WI38 (cell line): ENCODE results near the gene SCN10A.
A peak's percentile ranks its signal among the peaks of the same experiment; 100 is the strongest.

ENCODE experiments used
- H3K4me3 ChIP-seq: 2 replicates; pipeline ENCODE4 v1.5.1; 2011; ENCODE audit warnings: low read depth, mild to moderate bottlenecking, control low read depth, low read length
- TF ChIP-seq, protein P1 (sequence below): IDR thresholded peaks from 2 replicates; pipeline ENCODE4 v1.5.1; 2012; ENCODE audit warnings: low read depth, mild to moderate bottlenecking, control low read depth, low read length

Gene SCN10A

DNA sequence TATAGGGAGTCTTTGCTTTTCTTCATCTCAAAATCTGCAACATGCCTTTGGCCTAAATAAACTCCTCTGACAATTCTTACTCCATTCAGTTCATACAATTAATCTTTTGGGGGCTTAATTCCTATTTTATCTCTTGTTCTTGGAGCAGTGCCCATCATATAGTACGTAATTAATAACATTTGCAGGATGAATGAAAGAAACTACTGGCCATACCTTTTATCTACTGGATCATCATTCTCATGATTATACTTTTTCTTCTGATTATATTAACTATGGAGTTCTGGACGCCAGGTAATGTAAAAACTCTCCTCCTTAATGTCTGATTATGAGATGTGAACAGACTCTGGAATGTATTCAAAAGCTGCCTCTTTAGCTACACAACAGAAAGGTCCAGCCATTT, 120.0 kb downstream of the SCN10A start:
- H3K4me3 ChIP-seq: no peak overlapping the region
- TF ChIP-seq, protein P1, sequence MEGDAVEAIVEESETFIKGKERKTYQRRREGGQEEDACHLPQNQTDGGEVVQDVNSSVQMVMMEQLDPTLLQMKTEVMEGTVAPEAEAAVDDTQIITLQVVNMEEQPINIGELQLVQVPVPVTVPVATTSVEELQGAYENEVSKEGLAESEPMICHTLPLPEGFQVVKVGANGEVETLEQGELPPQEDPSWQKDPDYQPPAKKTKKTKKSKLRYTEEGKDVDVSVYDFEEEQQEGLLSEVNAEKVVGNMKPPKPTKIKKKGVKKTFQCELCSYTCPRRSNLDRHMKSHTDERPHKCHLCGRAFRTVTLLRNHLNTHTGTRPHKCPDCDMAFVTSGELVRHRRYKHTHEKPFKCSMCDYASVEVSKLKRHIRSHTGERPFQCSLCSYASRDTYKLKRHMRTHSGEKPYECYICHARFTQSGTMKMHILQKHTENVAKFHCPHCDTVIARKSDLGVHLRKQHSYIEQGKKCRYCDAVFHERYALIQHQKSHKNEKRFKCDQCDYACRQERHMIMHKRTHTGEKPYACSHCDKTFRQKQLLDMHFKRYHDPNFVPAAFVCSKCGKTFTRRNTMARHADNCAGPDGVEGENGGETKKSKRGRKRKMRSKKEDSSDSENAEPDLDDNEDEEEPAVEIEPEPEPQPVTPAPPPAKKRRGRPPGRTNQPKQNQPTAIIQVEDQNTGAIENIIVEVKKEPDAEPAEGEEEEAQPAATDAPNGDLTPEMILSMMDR: no peak

DNA sequence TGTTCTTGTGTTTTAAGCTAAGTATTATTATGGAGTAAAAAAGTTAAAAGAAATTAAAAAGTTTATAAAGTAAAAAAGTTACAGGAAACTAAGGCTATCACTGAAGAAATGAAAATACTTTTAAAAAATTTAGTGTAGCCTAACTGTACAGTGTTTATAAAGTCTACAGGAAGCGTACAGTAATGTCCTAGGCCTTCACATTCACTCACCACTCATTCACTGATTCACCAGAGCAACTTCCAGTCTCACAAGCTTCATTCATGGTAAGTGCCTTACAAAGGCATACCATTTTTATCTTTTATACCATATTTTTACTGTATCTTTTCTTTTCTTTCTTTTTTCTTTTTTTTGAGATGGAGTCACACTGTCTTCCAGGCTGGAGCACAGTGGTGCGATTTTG, 125.8 kb downstream of the SCN10A start:
- no peak overlapping the region for H3K4me3 ChIP-seq
- TF ChIP-seq, protein P1: no peak

DNA sequence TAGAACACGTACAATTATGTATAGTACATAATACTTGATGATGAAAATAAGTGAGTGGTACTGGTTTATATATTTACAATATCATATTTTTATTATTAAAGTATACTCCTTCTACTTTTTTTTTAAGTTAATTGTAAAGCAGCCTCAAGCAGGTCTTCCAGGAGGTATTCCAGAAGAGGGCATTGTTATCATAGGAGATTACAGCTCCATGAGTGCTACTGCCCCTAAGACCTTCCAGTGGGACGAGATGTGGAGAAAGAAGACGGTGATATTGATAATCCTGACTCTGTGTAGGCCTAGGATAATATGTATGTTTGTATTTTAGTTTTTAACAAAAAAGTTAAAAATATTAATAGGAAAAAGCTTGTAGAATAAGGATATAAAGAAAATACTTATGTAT, 126.2 kb downstream of the SCN10A start:
- TF ChIP-seq, protein P1: no peak
- H3K4me3 ChIP-seq: no peak overlapping the region

DNA sequence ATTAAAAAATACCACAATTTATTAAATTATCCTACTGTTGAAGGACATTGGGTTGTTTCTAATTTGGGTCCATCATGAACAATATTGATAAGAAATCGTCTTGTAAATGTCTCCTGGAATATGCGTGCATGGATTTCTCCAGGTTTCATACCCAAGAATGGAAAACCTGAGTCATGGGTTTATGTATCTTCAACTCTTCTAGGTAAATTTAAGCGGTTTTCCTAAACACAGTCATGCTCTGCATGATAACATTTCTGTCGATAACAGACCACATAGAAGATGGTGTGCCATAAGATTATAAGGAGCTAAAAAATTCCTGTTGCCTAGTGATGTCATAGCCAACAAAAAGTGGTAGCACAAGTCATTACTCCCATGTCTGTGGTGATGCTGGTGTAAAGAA, 126.7 kb downstream of the SCN10A start:
- H3K4me3 ChIP-seq: no peak overlapping the region
- TF ChIP-seq, protein P1: no peak

DNA sequence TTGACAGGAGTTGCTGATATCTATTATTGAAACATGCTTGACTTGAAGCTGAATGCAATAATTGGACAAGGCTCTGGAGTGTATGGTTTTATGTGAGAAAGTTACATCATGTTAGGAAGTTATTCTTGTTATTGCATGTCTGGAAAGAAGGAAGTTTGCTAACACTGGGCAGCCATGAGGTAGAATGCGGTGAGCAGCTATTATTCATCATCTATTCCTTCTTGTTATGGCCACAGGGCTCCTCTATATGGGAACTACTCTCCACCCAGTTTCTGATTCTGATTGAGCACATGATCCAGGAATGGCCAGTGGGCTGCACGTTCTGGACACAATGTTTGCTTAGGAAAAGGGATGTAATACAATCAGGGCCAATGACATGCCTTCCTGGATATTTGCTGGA, 128.7 kb downstream of the SCN10A start:
- H3K4me3 ChIP-seq: no peak overlapping the region
- TF ChIP-seq, protein P1: no peak

DNA sequence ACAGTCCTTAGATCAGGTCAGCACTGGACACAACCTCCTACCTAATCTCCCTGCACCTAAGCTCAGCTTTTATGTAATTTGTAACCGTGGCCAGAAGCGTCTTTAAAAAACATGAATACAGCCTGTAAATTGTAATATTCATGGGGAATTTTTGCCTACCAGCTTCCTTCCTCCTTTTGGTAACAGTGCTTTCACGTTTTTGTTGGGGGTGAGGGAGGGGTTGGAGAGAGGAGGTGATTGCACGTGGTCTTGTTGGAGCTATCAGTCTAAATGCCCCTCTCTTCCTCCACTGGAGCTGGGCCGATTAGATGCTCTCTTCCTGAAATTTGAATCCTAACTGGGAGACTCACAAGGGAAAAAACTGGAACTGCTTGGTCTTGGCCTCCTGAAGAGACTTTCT, 131.5 kb downstream of the SCN10A start:
- TF ChIP-seq, protein P1: no peak
- H3K4me3 ChIP-seq: no peak overlapping the region

DNA sequence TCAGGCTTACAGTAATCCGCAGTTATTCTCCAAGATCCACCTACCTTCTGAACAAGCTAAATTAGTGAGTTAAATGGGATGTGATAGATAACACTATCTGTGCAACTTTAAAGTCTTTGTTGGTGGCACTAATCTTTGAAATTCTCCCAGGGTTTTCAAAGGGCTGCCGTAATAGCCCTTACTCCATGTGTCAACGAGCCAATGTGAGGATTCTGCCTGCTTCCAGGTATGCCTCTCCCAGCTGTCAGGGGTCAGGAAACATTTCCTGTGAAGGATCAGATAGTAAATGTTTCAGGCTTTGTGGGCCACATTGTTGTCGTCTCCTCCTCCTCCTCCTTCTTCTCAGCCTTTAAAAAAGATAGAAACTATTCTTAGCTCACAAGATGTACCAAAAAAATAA, 146.3 kb downstream of the SCN10A start:
- no peak overlapping the region for H3K4me3 ChIP-seq
- TF ChIP-seq, protein P1: no peak

DNA sequence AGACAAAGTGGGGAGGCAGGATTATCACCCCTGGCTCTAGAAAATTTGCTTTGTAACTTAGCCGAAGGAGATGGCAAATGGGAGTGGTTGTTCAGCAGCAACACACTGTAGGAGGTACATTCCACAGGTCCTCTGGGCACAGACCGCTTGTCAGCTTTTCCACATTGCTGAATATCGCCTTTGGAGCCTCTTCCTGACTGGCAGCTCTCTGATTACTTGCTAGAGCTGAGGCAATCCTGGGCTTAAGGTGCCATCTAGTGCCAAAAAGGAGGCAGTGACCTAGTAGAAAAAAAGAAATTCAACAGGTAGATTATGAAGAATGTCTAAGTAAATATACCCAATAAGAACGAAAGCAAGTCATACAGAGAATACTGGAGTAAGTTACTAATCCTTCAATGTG, 153.5 kb downstream of the SCN10A start:
- TF ChIP-seq, protein P1: peak; percentile 41; the same call in 1 of the 2 replicates
- no peak overlapping the region for H3K4me3 ChIP-seq
